Pons (tissue), 1 donor: ENCODE results near the gene USP34.

Experiments used
- DNase-seq: peaks from one replicate; pipeline ENCODE4 v3.0.0-alpha.2; 2016; ENCODE audit warnings: low spot score

The USP34 gene

GRCh38 chr2:61371027-61371426, 99.9 kb downstream of the USP34 start:
- no peak for DNase-seq

DNA sequence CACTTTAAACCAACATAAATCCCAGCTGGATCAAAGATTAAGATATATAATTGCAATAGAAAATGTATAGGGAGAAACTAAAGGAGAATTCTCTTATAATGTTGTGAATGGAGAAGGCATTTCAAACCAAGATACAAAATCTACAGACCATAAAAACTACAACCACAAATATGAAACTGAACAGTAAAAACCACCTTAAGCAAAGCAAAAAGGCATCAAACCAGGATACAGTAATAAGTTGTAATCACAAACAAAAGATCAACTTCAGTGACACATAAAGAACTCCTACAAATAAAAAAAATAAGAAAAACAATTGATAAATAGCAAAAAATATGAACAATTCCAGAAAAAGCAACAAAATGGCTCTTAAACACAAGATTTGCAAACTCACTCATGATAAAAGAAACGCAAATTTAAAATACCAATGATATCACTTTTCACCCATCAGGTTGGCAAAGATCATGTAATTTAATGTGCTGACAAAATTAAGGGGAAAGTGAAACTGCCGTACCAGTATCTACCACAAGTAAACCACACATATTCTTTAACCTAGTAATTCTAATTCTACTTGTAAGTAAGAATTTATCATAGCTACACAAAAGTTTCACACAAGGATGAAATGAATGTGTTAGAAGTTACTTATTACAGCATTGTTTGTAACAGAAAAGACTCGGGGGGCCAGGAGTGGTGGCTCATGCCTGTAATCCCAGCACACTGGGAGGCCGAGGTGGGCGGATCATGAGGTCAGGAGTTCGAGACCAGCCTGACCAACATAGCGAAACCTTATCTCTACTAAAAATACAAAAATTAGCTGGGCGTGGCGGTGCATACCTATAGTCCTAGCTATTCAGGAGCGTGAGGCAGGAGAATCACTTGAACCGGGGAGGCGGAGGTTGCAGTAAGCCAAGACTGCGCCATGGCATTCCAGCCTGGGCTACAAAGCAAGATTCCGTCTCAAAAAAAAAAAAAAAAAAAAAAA, 101.9 kb downstream of the USP34 start:
- DNase-seq, result no peak

DNA sequence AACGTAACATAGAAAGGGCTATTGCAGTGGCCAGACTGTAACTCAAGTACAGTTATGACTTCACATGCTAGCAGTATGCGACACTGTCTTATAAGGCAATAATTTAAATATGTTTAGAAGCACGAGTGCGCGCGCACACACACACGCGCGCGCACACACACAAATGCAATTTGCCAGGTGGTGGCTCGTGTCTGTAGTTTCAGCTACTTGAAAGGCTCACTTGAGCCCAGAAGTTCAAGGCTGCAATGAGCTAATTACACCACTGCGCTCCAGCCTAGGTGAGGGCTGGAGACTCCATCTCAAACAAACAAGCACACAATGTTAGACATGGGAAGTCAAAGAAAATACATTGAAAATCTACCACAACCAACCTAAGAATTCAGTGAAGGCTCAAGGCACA, 103.7 kb downstream of the USP34 start:
- no peak for DNase-seq

DNA sequence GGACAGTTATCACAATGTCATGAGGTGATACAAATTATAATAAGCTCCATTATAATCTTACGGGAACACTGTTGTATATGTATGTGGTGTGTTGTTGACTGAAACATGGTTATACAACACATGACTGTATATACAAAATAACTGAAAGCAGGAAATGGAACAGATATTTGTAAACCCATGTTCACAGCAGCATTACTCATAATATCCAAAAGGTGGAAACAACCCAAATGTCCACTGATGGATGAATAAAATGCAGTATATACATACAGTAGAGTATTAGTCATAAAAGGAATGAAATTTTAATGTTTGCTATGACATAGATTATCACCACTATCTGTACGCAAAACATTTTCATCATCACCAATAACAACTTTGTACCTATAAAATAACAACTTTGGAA, 107.3 kb downstream of the USP34 start:
- no peak for DNase-seq

DNA sequence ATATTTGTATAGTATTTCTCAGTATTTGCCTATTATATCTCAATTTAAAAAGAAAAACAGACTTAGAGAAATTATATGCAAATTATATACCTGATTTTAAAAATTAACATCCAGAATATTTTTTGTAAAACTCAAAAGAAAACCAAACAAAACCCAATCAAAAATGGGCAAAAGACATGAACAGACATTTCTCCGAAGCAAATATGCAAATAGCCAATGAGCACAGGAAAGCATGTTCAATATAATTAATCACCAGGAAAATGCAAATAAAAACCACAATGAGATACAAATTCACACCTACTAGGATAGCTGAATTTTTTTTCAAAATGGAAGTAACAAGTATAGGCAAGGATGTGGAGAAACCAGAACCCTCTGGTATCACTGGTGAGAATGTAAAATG, 108.0 kb downstream of the USP34 start:
- no peak for DNase-seq

GRCh38 chr2:61361068-61361467, 109.8 kb downstream of the USP34 start:
- no peak for DNase-seq

GRCh38 chr2:61359058-61359457, 111.8 kb downstream of the USP34 start:
- no peak for DNase-seq

DNA sequence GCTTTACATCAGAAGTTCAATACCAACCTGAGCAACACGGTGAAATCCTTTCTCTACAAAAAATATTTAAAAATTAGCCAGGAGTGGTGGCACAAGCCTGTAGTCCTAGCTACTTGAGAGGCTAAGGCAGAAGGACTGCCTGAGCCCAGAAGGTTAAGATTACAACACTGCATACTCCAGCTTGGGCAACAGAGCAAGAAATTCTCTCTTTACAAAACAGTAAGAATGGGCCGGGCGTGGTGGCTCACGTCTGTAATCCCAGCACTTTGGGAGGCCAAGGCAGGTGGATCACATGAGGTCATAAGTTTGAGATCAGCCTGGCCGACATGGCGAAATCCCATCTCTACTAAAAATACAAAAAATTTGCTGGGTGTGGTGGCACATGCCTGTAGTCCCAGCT, 113.2 kb downstream of the USP34 start:
- no peak for DNase-seq

DNA sequence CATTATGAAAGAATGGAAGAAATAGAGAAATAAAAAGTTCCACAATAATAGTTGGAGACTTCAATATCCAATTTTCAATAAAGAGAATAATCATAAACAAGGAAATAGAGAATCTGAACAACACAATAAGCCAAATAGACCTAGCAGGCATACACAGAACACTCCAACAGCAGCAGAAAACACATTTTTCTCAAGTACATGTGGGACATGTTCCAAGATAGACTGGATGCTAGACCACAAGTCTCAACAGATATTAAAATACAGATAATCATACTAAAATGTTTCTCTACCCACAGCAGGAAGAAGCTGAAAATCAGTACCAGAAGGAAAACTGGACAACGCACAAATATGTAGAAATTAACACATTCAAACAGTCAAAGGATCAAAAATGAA, 113.9 kb downstream of the USP34 start:
- no peak for DNase-seq

DNA sequence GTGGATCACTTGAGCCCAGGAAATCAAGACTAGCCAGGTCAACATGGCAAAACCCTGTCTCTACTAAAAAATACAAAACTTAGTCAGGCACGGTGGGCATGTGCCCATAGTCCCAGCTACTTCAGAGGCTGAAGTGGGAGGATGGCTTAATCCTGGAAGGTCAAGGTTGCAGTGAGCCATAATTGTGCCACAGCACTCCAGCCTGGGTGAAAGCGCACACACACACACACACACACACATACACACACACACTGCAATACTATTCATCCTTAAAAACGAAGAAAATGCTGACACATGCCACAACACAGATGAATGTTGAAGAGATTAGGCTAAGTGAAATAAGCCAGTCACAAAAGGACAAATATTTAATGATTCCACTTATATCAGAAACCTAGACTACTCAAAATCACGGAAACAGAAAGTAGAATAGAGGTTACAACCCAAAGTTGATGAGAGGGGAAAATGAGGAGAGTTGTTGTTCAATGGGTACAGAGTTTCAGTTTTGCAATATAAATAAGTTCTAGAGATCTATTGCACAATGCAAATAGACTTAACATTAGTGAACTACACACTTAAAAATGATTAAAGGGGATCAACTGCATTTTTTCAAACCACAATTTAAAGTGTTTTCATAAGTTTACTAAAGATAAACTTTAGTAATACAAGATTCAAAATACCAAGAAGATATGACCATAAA, 114.5 kb downstream of the USP34 start:
- no peak for DNase-seq

DNA sequence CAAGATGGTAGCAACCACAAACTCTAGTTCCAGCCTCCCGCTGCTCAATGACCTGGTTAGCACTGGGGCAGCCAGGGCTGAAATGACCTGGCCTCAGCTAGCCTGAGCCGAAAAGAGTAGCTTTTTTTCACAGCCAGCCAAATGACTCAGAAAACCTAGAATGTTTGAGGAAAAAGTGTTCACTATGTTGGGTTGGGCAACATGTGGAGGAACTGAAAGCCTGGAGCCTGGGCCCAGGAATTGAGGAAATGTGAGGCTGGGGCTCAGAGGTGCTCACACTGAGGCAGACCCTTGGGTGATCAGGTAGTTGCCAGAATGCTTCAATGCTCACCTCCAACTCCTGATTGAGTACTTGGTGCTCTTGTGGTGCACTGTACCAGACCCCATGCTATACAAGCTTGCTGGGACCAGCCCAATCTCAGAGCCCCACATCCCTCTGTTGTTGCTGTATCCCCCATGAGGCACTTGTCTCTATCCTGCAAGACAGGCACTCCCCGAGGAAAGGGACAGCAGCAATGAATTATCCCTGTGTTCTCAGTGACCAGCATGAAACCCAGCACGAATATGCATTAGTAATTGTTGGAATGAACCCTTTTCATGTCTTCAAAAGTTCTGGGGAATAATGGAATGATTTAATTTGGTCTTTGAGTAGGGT, 116.2 kb downstream of the USP34 start:
- DNase-seq, result no peak

DNA sequence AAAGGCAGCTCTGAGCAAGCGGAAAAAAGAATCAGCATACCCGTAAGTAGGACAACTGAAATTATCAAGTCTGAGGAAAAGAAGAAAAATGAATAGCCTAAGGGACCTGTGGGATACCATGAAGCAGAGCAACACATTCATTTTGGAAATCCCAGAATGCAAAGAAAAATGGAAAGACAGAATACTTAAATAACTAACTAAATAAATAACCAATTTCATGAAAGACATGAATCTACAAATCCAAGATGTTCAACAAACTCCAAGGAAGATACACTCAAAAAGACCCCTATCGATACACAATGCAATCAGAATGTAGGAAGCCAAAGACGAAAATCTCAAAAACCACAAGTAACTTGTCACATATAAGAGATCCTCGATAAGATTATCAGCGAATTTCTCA, 117.0 kb downstream of the USP34 start:
- no peak for DNase-seq

DNA sequence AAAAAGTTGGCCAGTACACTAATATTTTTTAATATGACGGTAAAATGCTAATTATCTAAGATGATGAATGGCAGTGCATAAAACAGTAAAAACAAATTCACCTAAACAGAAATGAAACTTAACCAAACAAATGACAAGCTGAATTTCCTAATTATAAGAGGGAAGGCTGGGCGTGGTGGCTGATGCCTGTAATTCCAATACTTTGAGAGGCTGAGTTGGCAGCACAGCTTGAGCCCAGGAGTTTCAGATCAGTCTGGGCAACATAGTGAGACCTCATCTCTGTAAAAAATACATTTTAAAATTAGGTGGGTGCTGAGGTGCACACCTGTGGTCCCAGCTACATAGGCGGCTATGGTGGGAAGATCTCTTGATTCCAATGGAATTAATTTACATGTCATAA, 120.1 kb downstream of the USP34 start:
- no peak for DNase-seq

- no peak for DNase-seq
Measured at GRCh38 chr2:61343141-61343540, 127.7 kb downstream of the USP34 start.

DNA sequence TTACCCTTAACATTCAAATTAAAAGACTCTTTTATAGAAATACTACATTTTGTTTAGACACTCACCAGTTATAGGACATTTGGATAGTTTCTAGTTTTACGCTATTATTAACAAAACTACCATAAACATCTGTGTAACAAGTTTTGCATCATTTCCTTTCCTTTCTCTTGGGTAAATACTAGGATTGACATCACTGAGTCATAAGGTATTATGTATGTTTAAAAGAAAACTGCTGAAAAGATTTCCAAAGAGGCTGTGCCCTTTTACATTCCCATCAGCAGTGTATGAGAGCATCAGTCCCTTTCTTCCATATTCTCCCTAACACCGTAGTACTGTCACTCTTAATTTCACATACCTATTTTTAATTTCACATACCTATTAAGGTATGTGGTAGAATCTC, 130.6 kb downstream of the USP34 start:
- no peak for DNase-seq

- no peak for DNase-seq
Measured at GRCh38 chr2:61338447-61338846, 132.4 kb downstream of the USP34 start.

- no peak for DNase-seq
Measured at GRCh38 chr2:61335187-61335586, 135.7 kb downstream of the USP34 start.

DNA sequence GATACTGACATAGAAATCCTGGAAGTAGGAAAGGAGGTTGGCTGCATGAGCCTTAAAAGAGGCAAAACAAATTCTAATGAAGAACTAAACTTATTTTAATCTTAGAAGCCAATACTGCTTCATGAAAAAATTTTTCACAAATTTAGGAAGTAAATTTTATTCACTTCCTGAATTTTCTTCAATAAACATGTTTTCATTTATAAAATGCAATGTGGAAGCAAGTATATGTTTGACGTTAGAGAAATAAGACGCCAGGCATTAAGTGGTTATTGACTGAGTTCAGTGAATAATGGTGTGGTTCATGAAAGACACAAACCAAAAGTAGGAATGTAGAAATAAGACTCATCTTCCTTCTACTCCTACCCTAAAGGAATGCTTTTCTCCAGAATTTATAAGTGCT, 136.4 kb downstream of the USP34 start:
- no peak for DNase-seq

GRCh38 chr2:61328707-61329251, 142.1 kb downstream of the USP34 start:
- no peak for DNase-seq

DNA sequence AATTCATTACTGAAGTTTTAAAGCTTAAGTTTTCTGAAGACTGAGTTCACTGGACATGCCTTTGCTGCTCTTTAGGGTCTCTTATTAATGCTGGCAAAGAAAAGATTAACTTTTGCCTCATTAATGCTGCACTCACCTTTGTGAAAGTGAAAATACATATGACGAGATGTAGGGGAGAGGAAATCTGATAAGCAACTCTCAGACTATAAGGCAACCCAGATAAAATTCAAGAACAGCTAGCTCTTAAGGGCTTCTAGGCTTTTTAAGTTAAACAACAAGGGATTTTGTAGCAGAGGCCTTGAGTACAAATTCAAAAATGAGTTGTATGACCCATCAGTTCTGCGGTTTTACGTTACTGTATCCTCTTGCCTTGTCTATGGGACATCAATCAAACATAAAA, 143.7 kb downstream of the USP34 start:
- no peak for DNase-seq

DNA sequence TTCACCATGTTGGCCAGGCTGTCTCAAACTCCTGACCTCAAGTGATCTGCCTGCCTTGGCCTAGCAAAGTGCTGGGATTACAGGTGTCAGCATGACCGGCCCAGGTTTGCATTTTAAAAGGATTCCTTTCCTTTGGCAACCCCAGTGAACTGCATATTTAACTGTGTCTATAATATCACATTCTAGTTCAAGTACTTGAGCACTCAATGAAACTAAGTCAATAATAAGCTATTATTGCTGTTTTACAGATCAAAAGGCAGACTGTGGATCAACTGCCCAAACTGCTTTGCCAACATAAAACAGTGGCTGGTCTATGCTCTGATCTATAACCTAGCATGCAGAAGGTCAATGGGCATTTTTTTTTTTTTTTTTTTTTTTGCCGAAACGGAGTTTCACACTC, 144.5 kb downstream of the USP34 start:
- no peak for DNase-seq

GRCh38 chr2:61320181-61320580, 150.7 kb downstream of the USP34 start:
- no peak for DNase-seq

DNA sequence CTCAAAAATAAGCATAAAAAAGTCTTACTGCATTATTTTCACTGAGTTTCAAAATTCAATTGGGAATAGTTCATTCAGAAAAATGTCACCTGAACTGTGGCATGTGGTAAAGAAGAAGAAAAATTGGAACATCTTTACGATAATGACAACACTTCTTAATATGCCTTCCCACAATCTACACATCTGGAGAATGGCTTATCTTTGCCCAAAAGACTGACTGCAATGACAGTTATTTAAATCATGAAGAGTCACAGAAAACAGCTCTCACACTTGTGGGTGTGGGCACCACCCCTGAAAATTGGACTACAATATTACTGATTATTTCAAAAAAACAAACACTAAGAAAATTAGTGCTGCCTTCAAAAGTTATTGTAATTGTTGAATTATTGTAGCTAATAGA, 152.3 kb downstream of the USP34 start:
- no peak for DNase-seq
